T-helper 22 cell (primary cell): ENCODE data around the gene TEX261.

Source experiments
- DNase-seq: peaks from one replicate; pipeline ENCODE4 v3.0.0-alpha.2; 2020; ENCODE audit warnings: low read depth

Gene TEX261

GRCh38 chr2:70936979-70937811 is 57.5 kb downstream of the TEX261 start:
- DNase-seq, result no peak

GRCh38 chr2:70936165-70936978 is 58.3 kb downstream of the TEX261 start:
- DNase-seq, result no peak
